NB4 (cell line): ENCODE data around the gene CDH2.

Experiments used
- DNase-seq: peaks from one replicate; pipeline ENCODE4 v3.0.0; 2010; ENCODE audit warnings: low read depth
- H3K4me3 ChIP-seq: one replicate; pipeline ENCODE4 v1.5.1; 2011; ENCODE audit warnings: mild to moderate bottlenecking, low read depth, low read length, moderate library complexity
- MYC ChIP-seq: IDR thresholded peaks from 2 replicates; pipeline ENCODE4 v1.6.1; 2011; ENCODE audit warnings: low read depth, low read length
- POLR2A ChIP-seq: IDR thresholded peaks from 2 replicates; pipeline ENCODE4 v1.6.1; 2011; ENCODE audit warnings: mild to moderate bottlenecking; ENCODE audit not compliant: insufficient read length; ENCODE audit errors: extremely low read depth
- TF ChIP-seq, protein P1 (sequence below): IDR thresholded peaks from 2 replicates; pipeline ENCODE4 v1.6.1; 2011; ENCODE audit warnings: low read depth, low read length
- TF ChIP-seq, protein P2 (sequence below): IDR thresholded peaks from one replicate; pipeline ENCODE4 v1.5.1; 2012; ENCODE audit warnings: low read depth, low read length

Gene CDH2

GRCh38 chr18:28063271-28063761, 113.6 kb downstream of the CDH2 start:
- TF ChIP-seq, protein P1, sequence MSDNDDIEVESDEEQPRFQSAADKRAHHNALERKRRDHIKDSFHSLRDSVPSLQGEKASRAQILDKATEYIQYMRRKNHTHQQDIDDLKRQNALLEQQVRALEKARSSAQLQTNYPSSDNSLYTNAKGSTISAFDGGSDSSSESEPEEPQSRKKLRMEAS = no peak
- TF ChIP-seq MYC (no peak), POLR2A (no peak)
- TF ChIP-seq, protein P2, sequence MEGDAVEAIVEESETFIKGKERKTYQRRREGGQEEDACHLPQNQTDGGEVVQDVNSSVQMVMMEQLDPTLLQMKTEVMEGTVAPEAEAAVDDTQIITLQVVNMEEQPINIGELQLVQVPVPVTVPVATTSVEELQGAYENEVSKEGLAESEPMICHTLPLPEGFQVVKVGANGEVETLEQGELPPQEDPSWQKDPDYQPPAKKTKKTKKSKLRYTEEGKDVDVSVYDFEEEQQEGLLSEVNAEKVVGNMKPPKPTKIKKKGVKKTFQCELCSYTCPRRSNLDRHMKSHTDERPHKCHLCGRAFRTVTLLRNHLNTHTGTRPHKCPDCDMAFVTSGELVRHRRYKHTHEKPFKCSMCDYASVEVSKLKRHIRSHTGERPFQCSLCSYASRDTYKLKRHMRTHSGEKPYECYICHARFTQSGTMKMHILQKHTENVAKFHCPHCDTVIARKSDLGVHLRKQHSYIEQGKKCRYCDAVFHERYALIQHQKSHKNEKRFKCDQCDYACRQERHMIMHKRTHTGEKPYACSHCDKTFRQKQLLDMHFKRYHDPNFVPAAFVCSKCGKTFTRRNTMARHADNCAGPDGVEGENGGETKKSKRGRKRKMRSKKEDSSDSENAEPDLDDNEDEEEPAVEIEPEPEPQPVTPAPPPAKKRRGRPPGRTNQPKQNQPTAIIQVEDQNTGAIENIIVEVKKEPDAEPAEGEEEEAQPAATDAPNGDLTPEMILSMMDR = no peak
- DNase-seq = no peak
- H3K4me3 ChIP-seq = no peak overlapping the region

GRCh38 chr18:28062443-28062842, 114.5 kb downstream of the CDH2 start:
- H3K4me3 ChIP-seq = no peak overlapping the region
- no peak for DNase-seq
- TF ChIP-seq, protein P2 = no peak
- TF ChIP-seq POLR2A = no peak
- TF ChIP-seq, protein P1 = no peak
- TF ChIP-seq MYC = no peak

GRCh38 chr18:28059861-28060260, 117.1 kb downstream of the CDH2 start:
- no peak for DNase-seq
- TF ChIP-seq, protein P2 = no peak
- TF ChIP-seq, protein P1 = no peak
- TF ChIP-seq POLR2A (no peak), MYC (no peak)
- no peak overlapping the region for H3K4me3 ChIP-seq

DNA sequence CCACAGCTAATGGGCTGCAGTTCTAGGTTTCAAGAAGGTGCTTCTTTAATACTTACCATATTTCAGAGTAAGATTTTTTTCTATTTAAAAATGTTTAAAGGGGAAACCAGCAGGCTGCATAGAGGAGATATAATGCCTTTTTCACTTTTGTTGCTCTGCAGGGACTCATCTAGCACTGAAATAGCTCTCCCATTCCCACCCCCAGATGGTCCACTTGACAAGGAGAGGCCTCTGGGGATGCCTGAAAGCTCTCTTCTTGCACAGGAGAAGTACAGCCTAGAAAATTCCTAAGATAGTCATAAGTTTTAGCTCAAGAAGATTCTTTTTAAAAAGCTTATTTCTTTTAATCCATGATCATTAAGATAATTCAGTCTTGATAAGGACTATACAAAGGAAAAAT, 126.4 kb downstream of the CDH2 start:
- TF ChIP-seq, protein P2 = no peak
- TF ChIP-seq POLR2A = no peak
- TF ChIP-seq MYC = no peak
- TF ChIP-seq, protein P1 = no peak
- no peak for DNase-seq
- no peak overlapping the region for H3K4me3 ChIP-seq

GRCh38 chr18:28048612-28049011, 128.3 kb downstream of the CDH2 start:
- H3K4me3 ChIP-seq = no peak overlapping the region
- no peak for DNase-seq
- TF ChIP-seq, protein P1 = no peak
- TF ChIP-seq MYC (no peak), POLR2A (no peak)
- TF ChIP-seq, protein P2 = no peak

GRCh38 chr18:28045880-28046279, 131.1 kb downstream of the CDH2 start:
- no peak for TF ChIP-seq MYC
- TF ChIP-seq POLR2A = no peak
- TF ChIP-seq, protein P2 = no peak
- TF ChIP-seq, protein P1 = no peak
- no peak overlapping the region for H3K4me3 ChIP-seq
- DNase-seq = no peak
